ENCODE results near the gene MRLN. TPM values are rescaled to one million over a fixed set of nuclear protein-coding genes. Genes with fewer than 3 reads are reported as not detected.

MRLN gene
- total RNA-seq, result not detected

GRCh38 chr10:59753267-59753666, at the start of gene MRLN:
TSS of gene MRLN (minus strand) at chr10:59753455.
- H3K27me3 ChIP-seq, result no peaks in the 10 kb centered on the region
- H3K36me3 ChIP-seq, result no peaks in the 10 kb centered on the region
- H3K27ac ChIP-seq, result no peak within 1 kb of the TSS
- H3K9me3 ChIP-seq, result no peaks in the 10 kb centered on the region
- peaks cover 8 to 18% of the 10 kb centered on the region in 2 donors for H3K4me1 ChIP-seq
- no peak for DNase-seq
- no peak within 1 kb of the TSS for H3K4me3 ChIP-seq (replicated peaks in 1 of 3)
- WGBS, 2 donors, result 75 to 76% methylated on average over 3 of the region's 3 CpGs
- intact Hi-C loops (cut with DNase I), result no loop called here
- TF ChIP-seq, protein P1, sequence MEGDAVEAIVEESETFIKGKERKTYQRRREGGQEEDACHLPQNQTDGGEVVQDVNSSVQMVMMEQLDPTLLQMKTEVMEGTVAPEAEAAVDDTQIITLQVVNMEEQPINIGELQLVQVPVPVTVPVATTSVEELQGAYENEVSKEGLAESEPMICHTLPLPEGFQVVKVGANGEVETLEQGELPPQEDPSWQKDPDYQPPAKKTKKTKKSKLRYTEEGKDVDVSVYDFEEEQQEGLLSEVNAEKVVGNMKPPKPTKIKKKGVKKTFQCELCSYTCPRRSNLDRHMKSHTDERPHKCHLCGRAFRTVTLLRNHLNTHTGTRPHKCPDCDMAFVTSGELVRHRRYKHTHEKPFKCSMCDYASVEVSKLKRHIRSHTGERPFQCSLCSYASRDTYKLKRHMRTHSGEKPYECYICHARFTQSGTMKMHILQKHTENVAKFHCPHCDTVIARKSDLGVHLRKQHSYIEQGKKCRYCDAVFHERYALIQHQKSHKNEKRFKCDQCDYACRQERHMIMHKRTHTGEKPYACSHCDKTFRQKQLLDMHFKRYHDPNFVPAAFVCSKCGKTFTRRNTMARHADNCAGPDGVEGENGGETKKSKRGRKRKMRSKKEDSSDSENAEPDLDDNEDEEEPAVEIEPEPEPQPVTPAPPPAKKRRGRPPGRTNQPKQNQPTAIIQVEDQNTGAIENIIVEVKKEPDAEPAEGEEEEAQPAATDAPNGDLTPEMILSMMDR (IDR thresholded peaks at IDR 0.05), result no peak
- no peak for TF ChIP-seq POLR2A (IDR thresholded peaks at IDR 0.05)

GRCh38 chr10:59801171-59801570, 47.9 kb upstream of the MRLN start:
- intact Hi-C loops (cut with DNase I), result no loop called here
- Histone ChIP-seq H3K36me3 (peaks cover 9 to 23% of the 10 kb centered on the region in 2 donors), H3K27me3 (no peaks in the 10 kb centered on the region), H3K4me1 (no peaks in the 10 kb centered on the region), H3K9me3 (no peaks in the 10 kb centered on the region), H3K27ac (no peak overlapping the region), H3K4me3 (replicated peaks in 1 of 3) (no peak overlapping the region)
- DNase-seq, result no peak
- TF ChIP-seq, protein P1 (IDR thresholded peaks at IDR 0.05), result no peak
- WGBS, 2 donors, result 89 to 92% methylated on average over 2 of the region's 2 CpGs

DNA sequence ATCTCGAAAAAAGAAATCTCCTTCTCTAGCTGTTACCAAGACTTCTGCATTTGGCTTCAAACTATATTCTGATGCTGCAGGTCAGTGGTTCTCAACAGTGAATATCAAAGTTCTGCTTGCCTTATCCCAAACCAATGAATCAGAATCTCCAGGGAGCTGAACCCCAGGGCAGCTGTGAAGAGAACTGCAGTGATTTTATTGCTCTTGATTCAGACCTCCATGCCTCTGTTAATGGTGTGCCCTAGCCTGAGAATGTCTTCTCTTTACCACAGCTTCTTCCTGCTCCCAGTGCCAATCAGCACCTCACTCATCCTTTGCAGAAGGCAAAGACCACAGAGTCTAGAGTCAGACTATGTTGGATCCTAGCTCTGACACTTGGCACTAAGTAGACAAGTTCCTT, 46.2 kb upstream of the MRLN start:
- Histone ChIP-seq H3K4me1 (no peaks in the 10 kb centered on the region), H3K27me3 (no peaks in the 10 kb centered on the region), H3K36me3 (peaks cover 9% of the 10 kb centered on the region in 2 donors), H3K27ac (peak overlapping the region in 1 of 3 donors; percentile 9), H3K9me3 (no peaks in the 10 kb centered on the region), H3K4me3 (replicated peaks in 1 of 3) (no peak overlapping the region)
- intact Hi-C loops (cut with DNase I), result no loop called here
- no peak for DNase-seq
- TF ChIP-seq, protein P1 (IDR thresholded peaks at IDR 0.05), result no peak
- TF ChIP-seq POLR2A (IDR thresholded peaks at IDR 0.05), result no peak
- 80 to 88% methylated on average over 1 of the region's 1 CpG for WGBS, 2 donors

GRCh38 chr10:59793919-59794318, 40.7 kb upstream of the MRLN start:
- Histone ChIP-seq H3K9me3 (no peaks in the 10 kb centered on the region), H3K36me3 (peaks cover 6 to 11% of the 10 kb centered on the region in 2 donors), H3K4me3 (replicated peaks in 1 of 3) (no peak overlapping the region), H3K27ac (peak overlapping the region in 1 of 3 donors; percentile 20), H3K27me3 (no peaks in the 10 kb centered on the region), H3K4me1 (peaks cover 0 to 11% of the 10 kb centered on the region in 2 donors)
- WGBS, 2 donors, result 14 to 16% methylated on average over 2 of the region's 2 CpGs
- no peak for TF ChIP-seq POLR2A (IDR thresholded peaks at IDR 0.05)
- TF ChIP-seq, protein P1 (IDR thresholded peaks at IDR 0.05), result no peak
- intact Hi-C loops (cut with DNase I), result no loop called here
- no peak for DNase-seq

GRCh38 chr10:59792812-59793211, 39.6 kb upstream of the MRLN start:
- Histone ChIP-seq H3K27ac (no peak overlapping the region), H3K9me3 (no peaks in the 10 kb centered on the region), H3K36me3 (peaks cover 6 to 11% of the 10 kb centered on the region in 2 donors), H3K4me1 (peaks cover 0 to 11% of the 10 kb centered on the region in 2 donors), H3K4me3 (replicated peaks in 1 of 3) (no peak overlapping the region), H3K27me3 (no peaks in the 10 kb centered on the region)
- no peak for TF ChIP-seq POLR2A (IDR thresholded peaks at IDR 0.05)
- TF ChIP-seq, protein P1 (IDR thresholded peaks at IDR 0.05), result no peak
- WGBS, 2 donors, result 91 to 97% methylated on average over 13 of the region's 13 CpGs
- intact Hi-C loops (cut with DNase I), result no loop called here
- DNase-seq, result no peak
